Putamen (tissue), 1 donor: ENCODE results near the gene AFTPH.
"Not testable (repeated sequence)": the region's sequence is repeated elsewhere in the genome, so short reads cannot be mapped to it uniquely, and the experiment has no call there.

Source experiments
- DNase-seq: peaks from one replicate; pipeline ENCODE4 v3.0.0-alpha.2; 2016; ENCODE audit warnings: low spot score

The AFTPH gene

GRCh38 chr2:64493788-64494187, 30.3 kb upstream of the AFTPH start:
- no peak for DNase-seq

- no peak for DNase-seq
These were observed 25.7 kb upstream of the AFTPH start for GRCh38 chr2:64498438-64498837.

GRCh38 chr2:64500549-64500948, 23.6 kb upstream of the AFTPH start:
- DNase-seq: no peak

GRCh38 chr2:64501946-64502345, 22.2 kb upstream of the AFTPH start:
- DNase-seq: no peak

GRCh38 chr2:64502860-64503259, 21.3 kb upstream of the AFTPH start:
- DNase-seq: no peak

GRCh38 chr2:64504774-64505720, 19.1 kb upstream of the AFTPH start:
- DNase-seq: no peak

- DNase-seq: no peak
These were observed 17.4 kb upstream of the AFTPH start for GRCh38 chr2:64506686-64507085.

- DNase-seq: no peak
These were observed 10.1 kb upstream of the AFTPH start for GRCh38 chr2:64514008-64514407.

- DNase-seq: peak; percentile 26
These were observed 9.0 kb upstream of the AFTPH start for GRCh38 chr2:64515086-64515485.

GRCh38 chr2:64516651-64517510, 7.2 kb upstream of the AFTPH start:
- DNase-seq: no peak

- no peak for DNase-seq
These were observed 6.6 kb upstream of the AFTPH start for GRCh38 chr2:64517511-64517884.

- peak; percentile 86 for DNase-seq
These were observed 1.2 kb upstream of the AFTPH start for GRCh38 chr2:64522843-64523428.

- DNase-seq: no peak
These were observed 632 bp downstream of the AFTPH start for GRCh38 chr2:64524604-64525316.

- no peak for DNase-seq
These were observed 1.1 kb downstream of the AFTPH start for GRCh38 chr2:64525317-64525613.

GRCh38 chr2:64526034-64526433, 1.9 kb downstream of the AFTPH start:
- no peak for DNase-seq

GRCh38 chr2:64530946-64531345, 6.8 kb downstream of the AFTPH start:
- DNase-seq: not testable (repeated sequence)

GRCh38 chr2:64532030-64532429, 7.9 kb downstream of the AFTPH start:
- no peak for DNase-seq

- DNase-seq: no peak
These were observed 9.8 kb downstream of the AFTPH start for GRCh38 chr2:64533882-64534281.

GRCh38 chr2:64534363-64534762, 10.2 kb downstream of the AFTPH start:
- no peak for DNase-seq

GRCh38 chr2:64535024-64535423, 10.9 kb downstream of the AFTPH start:
- DNase-seq: no peak

- no peak for DNase-seq
These were observed 13.9 kb downstream of the AFTPH start for GRCh38 chr2:64537991-64538390.

GRCh38 chr2:64538764-64539433, 14.8 kb downstream of the AFTPH start:
- DNase-seq: no peak
